ENCODE data around the gene APOC4.

DNA sequence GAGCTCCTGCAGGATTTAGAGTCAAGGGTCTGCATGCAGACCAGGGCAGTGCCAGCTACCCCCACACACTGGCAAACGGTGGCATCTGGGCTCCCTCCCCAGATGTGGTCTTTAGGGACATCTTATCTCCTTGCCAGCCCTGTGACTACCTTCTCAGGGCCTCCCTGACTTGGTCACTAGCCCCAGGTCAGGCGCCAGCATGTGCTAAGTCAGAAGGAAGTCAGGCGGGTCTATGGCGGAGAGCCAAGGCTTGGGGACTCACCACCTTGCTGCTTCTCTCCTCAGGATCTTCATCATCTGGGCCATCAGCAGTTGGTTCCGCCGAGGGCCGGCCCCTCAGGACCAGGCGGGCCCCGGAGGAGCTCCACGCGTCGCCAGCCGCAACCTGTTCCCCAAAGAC is 30.8 kb downstream of the APOC4 start:
- TF ChIP-seq SP1 (IDR thresholded peaks at IDR 0.05) = no peak
- TF ChIP-seq GABPA (IDR thresholded peaks at IDR 0.05 in 1 of 2, conservative IDR thresholded peaks at IDR 0.05 in 1 of 2) = no peak
- TF ChIP-seq YY1 (IDR thresholded peaks at IDR 0.05) = no peak

Measured in liver (tissue), 2 donors.